ENCODE results near the gene CLINT1. TPM values are rescaled to one million over a fixed set of nuclear protein-coding genes. Genes with fewer than 3 reads are reported as not detected.
"Not testable (repeated sequence)": the region's sequence is repeated elsewhere in the genome, so short reads cannot be mapped to it uniquely, and the experiment has no call there.

CLINT1 gene
- polyA plus RNA-seq, 4 donors, result 37.3 to 145 (median 67.7) TPM

DNA sequence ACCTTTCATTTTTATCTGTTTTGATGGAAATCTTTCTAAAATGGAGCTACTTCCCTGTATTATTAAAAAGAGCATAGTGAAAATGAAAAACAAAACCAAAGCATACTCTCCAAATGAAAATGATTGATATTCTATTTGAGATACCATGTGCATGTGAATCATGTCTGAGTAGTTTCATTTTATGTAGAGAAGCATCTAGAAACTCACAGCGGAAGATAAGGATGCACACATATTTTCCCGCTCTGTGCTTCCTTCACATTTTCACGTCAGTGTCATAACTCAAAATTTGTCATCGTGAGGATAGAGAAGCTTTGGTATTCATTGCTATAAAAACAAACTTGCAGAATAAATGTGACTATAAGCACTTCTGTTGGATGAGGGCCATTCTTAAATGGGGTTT, 34.0 kb upstream of the CLINT1 start:
- FAIRE-seq (no peak), DNase-seq (no peak)
- Histone ChIP-seq H3K27me3 (ENCODE audit: control insufficient read depth in 3 of 3, insufficient read depth in 3 of 3, low read length in 3 of 3) (no peaks in the 10 kb centered on the region), H3K9me3 (ENCODE audit: control insufficient read depth in 2 of 2, insufficient read depth in 1 of 2, low read depth in 1 of 2, low read length in 1 of 2) (no peaks in the 10 kb centered on the region), H3K36me3 (ENCODE audit: control insufficient read depth in 3 of 3, insufficient read depth in 2 of 3, low read depth in 1 of 3, low read length in 3 of 3) (no peaks in the 10 kb centered on the region), H3K4me3 (ENCODE audit: low read depth in 1 of 3, low read length in 3 of 3) (no peak overlapping the region), H3K27ac (ENCODE audit: low read depth in 1 of 3, low read length in 2 of 3) (no peak overlapping the region), H3K4me1 (ENCODE audit: control insufficient read depth in 3 of 3, insufficient read depth in 2 of 3, low read depth in 1 of 3, low read length in 2 of 3) (peaks cover 0 to 7% (median 7%) of the 10 kb centered on the region in 3 donors)
- 52 to 63% (median 55%) methylated on average over 4 of the region's 4 CpGs for WGBS, 3 donors

GRCh38 chr5:157890836-157891597, 32.1 kb upstream of the CLINT1 start:
- peaks cover 0 to 7% (median 7%) of the 10 kb centered on the region in 3 donors for H3K4me1 ChIP-seq (ENCODE audit: control insufficient read depth in 3 of 3, insufficient read depth in 2 of 3, low read depth in 1 of 3, low read length in 2 of 3)
- H3K27ac ChIP-seq (ENCODE audit: low read depth in 1 of 3, low read length in 2 of 3), result peak overlapping the region; percentile 20 to 70 (median 39)
- peaks cover 0 to 15% of the 10 kb centered on the region in 2 donors for H3K9me3 ChIP-seq (ENCODE audit: control insufficient read depth in 2 of 2, insufficient read depth in 1 of 2, low read depth in 1 of 2, low read length in 1 of 2)
- 27 to 77% (median 40%) methylated on average over 2 of the region's 2 CpGs for WGBS, 3 donors
- no peaks in the 10 kb centered on the region for H3K36me3 ChIP-seq (ENCODE audit: control insufficient read depth in 3 of 3, insufficient read depth in 2 of 3, low read depth in 1 of 3, low read length in 3 of 3)
- FAIRE-seq (no peak), DNase-seq (peak; percentile 39 to 81)
- H3K27me3 ChIP-seq (ENCODE audit: control insufficient read depth in 3 of 3, insufficient read depth in 3 of 3, low read length in 3 of 3), result no peaks in the 10 kb centered on the region
- no peak overlapping the region for H3K4me3 ChIP-seq (ENCODE audit: low read depth in 1 of 3, low read length in 3 of 3)

DNA sequence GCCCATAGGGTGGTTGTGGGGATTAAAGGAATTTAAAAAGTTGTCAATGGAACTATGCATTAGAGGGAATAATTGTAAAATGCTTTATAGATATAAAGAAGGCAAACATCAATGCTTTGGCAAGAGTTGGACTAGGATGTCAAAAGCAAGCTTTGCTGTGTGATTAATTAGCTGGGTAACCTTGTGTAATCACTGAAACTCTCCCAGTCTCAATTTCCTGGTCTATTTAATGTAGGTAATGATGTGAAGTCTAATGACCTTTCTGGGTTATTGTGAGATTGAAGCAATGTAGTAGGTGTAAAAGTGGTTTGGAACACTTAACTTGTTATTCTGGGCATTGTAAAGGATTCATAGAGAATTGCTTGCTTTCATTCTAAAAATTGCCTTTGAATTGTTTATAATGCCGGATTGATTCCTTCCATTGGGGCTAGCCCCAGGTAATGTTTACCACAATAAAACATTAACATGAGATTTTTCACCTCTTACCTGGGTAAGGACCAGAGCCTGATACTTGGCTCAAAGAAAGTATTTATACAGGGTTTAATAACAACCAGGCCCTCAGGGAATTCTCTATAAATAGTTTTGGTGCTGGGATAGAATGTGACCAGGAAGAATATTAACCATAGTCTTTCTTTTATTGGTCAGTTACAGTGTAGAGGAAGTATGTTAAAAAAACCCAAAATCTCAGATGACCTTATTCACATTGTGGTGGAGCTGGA, 30.0 kb upstream of the CLINT1 start:
- peaks cover 0 to 11% (median 7%) of the 10 kb centered on the region in 3 donors for H3K4me1 ChIP-seq (ENCODE audit: control insufficient read depth in 3 of 3, insufficient read depth in 2 of 3, low read depth in 1 of 3, low read length in 2 of 3)
- H3K36me3 ChIP-seq (ENCODE audit: control insufficient read depth in 3 of 3, insufficient read depth in 2 of 3, low read depth in 1 of 3, low read length in 3 of 3), result no peaks in the 10 kb centered on the region
- peaks cover 0 to 15% of the 10 kb centered on the region in 2 donors for H3K9me3 ChIP-seq (ENCODE audit: control insufficient read depth in 2 of 2, insufficient read depth in 1 of 2, low read depth in 1 of 2, low read length in 1 of 2)
- peak overlapping the region; percentile 56 to 68 (median 64) for H3K27ac ChIP-seq (ENCODE audit: low read depth in 1 of 3, low read length in 2 of 3)
- no peak overlapping the region for H3K4me3 ChIP-seq (ENCODE audit: low read depth in 1 of 3, low read length in 3 of 3)
- FAIRE-seq, result no peak
- peak; percentile 24 to 89 for DNase-seq
- WGBS, 3 donors, result 14 to 55% (median 43%) methylated on average over 1 of the region's 1 CpG
- no peaks in the 10 kb centered on the region for H3K27me3 ChIP-seq (ENCODE audit: control insufficient read depth in 3 of 3, insufficient read depth in 3 of 3, low read length in 3 of 3)

GRCh38 chr5:157886796-157887380, 27.9 kb upstream of the CLINT1 start:
- Histone ChIP-seq H3K36me3 (ENCODE audit: control insufficient read depth in 3 of 3, insufficient read depth in 2 of 3, low read depth in 1 of 3, low read length in 3 of 3) (no peaks in the 10 kb centered on the region), H3K9me3 (ENCODE audit: control insufficient read depth in 2 of 2, insufficient read depth in 1 of 2, low read depth in 1 of 2, low read length in 1 of 2) (peaks cover 0 to 15% of the 10 kb centered on the region in 2 donors), H3K4me1 (ENCODE audit: control insufficient read depth in 3 of 3, insufficient read depth in 2 of 3, low read depth in 1 of 3, low read length in 2 of 3) (peaks cover 0 to 11% (median 7%) of the 10 kb centered on the region in 3 donors), H3K27ac (ENCODE audit: low read depth in 1 of 3, low read length in 2 of 3) (no peak overlapping the region), H3K4me3 (ENCODE audit: low read depth in 1 of 3, low read length in 3 of 3) (no peak overlapping the region), H3K27me3 (ENCODE audit: control insufficient read depth in 3 of 3, insufficient read depth in 3 of 3, low read length in 3 of 3) (no peaks in the 10 kb centered on the region)
- DNase-seq (no peak), FAIRE-seq (no peak)
- WGBS, 3 donors, result 85 to 97% (median 89%) methylated on average over 27 of the region's 27 CpGs

GRCh38 chr5:157885051-157885450, 26.1 kb upstream of the CLINT1 start:
- H3K36me3 ChIP-seq (ENCODE audit: control insufficient read depth in 3 of 3, insufficient read depth in 2 of 3, low read depth in 1 of 3, low read length in 3 of 3); H3K4me1 ChIP-seq (ENCODE audit: control insufficient read depth in 3 of 3, insufficient read depth in 2 of 3, low read depth in 1 of 3, low read length in 2 of 3); H3K4me3 ChIP-seq (ENCODE audit: low read depth in 1 of 3, low read length in 3 of 3); FAIRE-seq; H3K27me3 ChIP-seq (ENCODE audit: control insufficient read depth in 3 of 3, insufficient read depth in 3 of 3, low read length in 3 of 3); H3K27ac ChIP-seq (ENCODE audit: low read depth in 1 of 3, low read length in 2 of 3): not testable (repeated sequence)
- DNase-seq, result peak; percentile 27 to 28
- 7 to 44% (median 19%) methylated on average over 1 of the region's 1 CpG for WGBS, 3 donors
- peaks cover 0 to 15% of the 10 kb centered on the region in 2 donors for H3K9me3 ChIP-seq (ENCODE audit: control insufficient read depth in 2 of 2, insufficient read depth in 1 of 2, low read depth in 1 of 2, low read length in 1 of 2)

DNA sequence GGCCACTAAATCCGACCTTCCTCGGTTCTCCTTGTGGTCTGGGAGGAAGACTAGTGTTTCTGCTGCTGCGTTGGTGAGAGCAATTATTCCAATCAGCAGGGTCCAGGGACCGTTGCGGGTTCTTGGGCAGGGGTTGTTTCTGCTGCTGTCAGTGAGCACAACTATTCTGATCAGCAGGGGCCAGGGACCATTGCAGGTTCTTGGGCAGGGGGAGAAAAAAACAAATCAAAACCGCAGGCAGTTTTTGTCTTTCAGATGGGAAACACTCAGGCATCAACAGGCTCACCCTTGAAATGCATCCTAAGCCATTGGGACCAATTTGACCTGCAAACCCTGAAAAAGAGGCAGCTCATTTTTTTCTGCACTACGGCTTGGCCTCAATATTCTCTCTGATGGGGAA, 22.6 kb upstream of the CLINT1 start:
- H3K4me1 ChIP-seq (ENCODE audit: control insufficient read depth in 3 of 3, insufficient read depth in 2 of 3, low read depth in 1 of 3, low read length in 2 of 3); H3K27me3 ChIP-seq (ENCODE audit: control insufficient read depth in 3 of 3, insufficient read depth in 3 of 3, low read length in 3 of 3); H3K36me3 ChIP-seq (ENCODE audit: control insufficient read depth in 3 of 3, insufficient read depth in 2 of 3, low read depth in 1 of 3, low read length in 3 of 3); FAIRE-seq; H3K27ac ChIP-seq (ENCODE audit: low read depth in 1 of 3, low read length in 2 of 3); H3K4me3 ChIP-seq (ENCODE audit: low read depth in 1 of 3, low read length in 3 of 3); H3K9me3 ChIP-seq (ENCODE audit: control insufficient read depth in 2 of 2, insufficient read depth in 1 of 2, low read depth in 1 of 2, low read length in 1 of 2); DNase-seq: not testable (repeated sequence)
- WGBS, 3 donors, result 82 to 91% (median 83%) methylated on average over 7 of the region's 7 CpGs

DNA sequence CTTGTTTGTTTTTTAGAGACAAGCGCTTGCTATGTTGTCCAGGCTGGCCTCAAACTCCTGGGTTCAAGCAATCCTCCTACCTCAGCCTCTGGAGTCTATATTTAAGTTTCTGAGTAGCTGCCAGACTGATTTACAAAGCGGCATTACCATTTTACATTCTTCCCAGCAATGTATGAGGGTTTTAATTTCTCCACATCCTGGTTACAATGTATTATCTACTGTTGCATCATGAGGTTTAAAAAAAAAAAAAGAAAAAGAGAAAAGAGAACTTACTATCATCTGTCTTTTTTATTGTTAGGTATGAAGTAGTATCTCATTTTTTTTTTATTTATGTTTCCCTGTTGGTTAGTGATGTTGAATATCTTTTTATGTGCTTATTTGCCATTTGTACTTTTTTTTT, 18.9 kb upstream of the CLINT1 start:
- no peaks in the 10 kb centered on the region for H3K4me1 ChIP-seq (ENCODE audit: control insufficient read depth in 3 of 3, insufficient read depth in 2 of 3, low read depth in 1 of 3, low read length in 2 of 3)
- no peaks in the 10 kb centered on the region for H3K27me3 ChIP-seq (ENCODE audit: control insufficient read depth in 3 of 3, insufficient read depth in 3 of 3, low read length in 3 of 3)
- WGBS, 3 donors, result 84 to 96% (median 86%) methylated on average over 2 of the region's 2 CpGs
- peaks cover 0 to 3% of the 10 kb centered on the region in 2 donors for H3K9me3 ChIP-seq (ENCODE audit: control insufficient read depth in 2 of 2, insufficient read depth in 1 of 2, low read depth in 1 of 2, low read length in 1 of 2)
- no peak overlapping the region for H3K27ac ChIP-seq (ENCODE audit: low read depth in 1 of 3, low read length in 2 of 3)
- H3K4me3 ChIP-seq (ENCODE audit: low read depth in 1 of 3, low read length in 3 of 3), result no peak overlapping the region
- DNase-seq (no peak), FAIRE-seq (no peak)
- H3K36me3 ChIP-seq (ENCODE audit: control insufficient read depth in 3 of 3, insufficient read depth in 2 of 3, low read depth in 1 of 3, low read length in 3 of 3), result no peaks in the 10 kb centered on the region

GRCh38 chr5:157874861-157875260, 15.9 kb upstream of the CLINT1 start:
- 80 to 96% (median 85%) methylated on average over 5 of the region's 5 CpGs for WGBS, 3 donors
- DNase-seq, result no peak
- FAIRE-seq, result no peak

More at GRCh38 chr5:157874861-157875260, 15.9 kb upstream of the CLINT1 start:
- peaks cover 0 to 2% (median 0%) of the 10 kb centered on the region in 3 donors for H3K27me3 ChIP-seq (ENCODE audit: control insufficient read depth in 3 of 3, insufficient read depth in 3 of 3, low read length in 3 of 3)
- no peaks in the 10 kb centered on the region for H3K4me1 ChIP-seq (ENCODE audit: control insufficient read depth in 3 of 3, insufficient read depth in 2 of 3, low read depth in 1 of 3, low read length in 2 of 3)
- peaks cover 0 to 3% of the 10 kb centered on the region in 2 donors for H3K9me3 ChIP-seq (ENCODE audit: control insufficient read depth in 2 of 2, insufficient read depth in 1 of 2, low read depth in 1 of 2, low read length in 1 of 2)
- no peaks in the 10 kb centered on the region for H3K36me3 ChIP-seq (ENCODE audit: control insufficient read depth in 3 of 3, insufficient read depth in 2 of 3, low read depth in 1 of 3, low read length in 3 of 3)
- no peak overlapping the region for H3K27ac ChIP-seq (ENCODE audit: low read depth in 1 of 3, low read length in 2 of 3)
- H3K4me3 ChIP-seq (ENCODE audit: low read depth in 1 of 3, low read length in 3 of 3), result no peak overlapping the region

Data from small intestine (tissue), 7 donors.